Anterior cingulate cortex (tissue), 58 donors: ENCODE data around the gene ARNT2.

Source experiments
- DNase-seq, 58 donors: peaks; one replicate each; lab custom pipeline; 2025; lab: John Stamatoyannopoulos, UW

The ARNT2 gene

GRCh38 chr15:80461356-80462095, 57.3 kb downstream of the ARNT2 start:
- DNase-seq = no peak

- no peak for DNase-seq
Observed at GRCh38 chr15:80462111-80462510, 57.9 kb downstream of the ARNT2 start.

GRCh38 chr15:80462836-80463512, 58.8 kb downstream of the ARNT2 start:
- DNase-seq = no peak

GRCh38 chr15:80464951-80465625, 60.9 kb downstream of the ARNT2 start:
- no peak for DNase-seq

- no peak for DNase-seq
Observed at GRCh38 chr15:80465626-80466005, 61.4 kb downstream of the ARNT2 start.

GRCh38 chr15:80466543-80466942, 62.4 kb downstream of the ARNT2 start:
- DNase-seq = no peak

- DNase-seq = peak in 1 of 58 donors; percentile 52
Observed at GRCh38 chr15:80467311-80467714, 63.1 kb downstream of the ARNT2 start.

GRCh38 chr15:80468796-80469195, 64.6 kb downstream of the ARNT2 start:
- no peak for DNase-seq

GRCh38 chr15:80471881-80472280, 67.7 kb downstream of the ARNT2 start:
- no peak for DNase-seq

- DNase-seq = peak in 10 of 58 donors; percentile 8 to 63 (median 27)
Observed at GRCh38 chr15:80473286-80474223, 69.4 kb downstream of the ARNT2 start.

- DNase-seq = no peak
Observed at GRCh38 chr15:80474224-80475215, 70.3 kb downstream of the ARNT2 start.

- no peak for DNase-seq
Observed at GRCh38 chr15:80475572-80475971, 71.4 kb downstream of the ARNT2 start.

- DNase-seq = no peak
Observed at GRCh38 chr15:80476036-80476435, 71.9 kb downstream of the ARNT2 start.

- no peak for DNase-seq
Observed at GRCh38 chr15:80478075-80478474, 73.9 kb downstream of the ARNT2 start.

- DNase-seq = no peak
Observed at GRCh38 chr15:80479191-80479590, 75.0 kb downstream of the ARNT2 start.

GRCh38 chr15:80480171-80480811, 76.1 kb downstream of the ARNT2 start:
- DNase-seq = peak in 1 of 58 donors; percentile 16

- peak in 6 of 58 donors; percentile 10 to 40 (median 23) for DNase-seq
Observed at GRCh38 chr15:80480909-80481308, 76.7 kb downstream of the ARNT2 start.

GRCh38 chr15:80482696-80483095, 78.5 kb downstream of the ARNT2 start:
- DNase-seq = no peak

GRCh38 chr15:80483725-80484161, 79.6 kb downstream of the ARNT2 start:
- no peak for DNase-seq
